Heart left ventricle (tissue), 13 donors: ENCODE data around the gene EML6.

Source experiments
- CTCF ChIP-seq, 12 donors: fragments of 200-600 bp; sonication (generic) in 4 of 12; IDR thresholded peaks; one replicate each; pipeline versions ENCODE4 v1.5.0 to v1.8.0; 2018 to 2022; ENCODE audit warnings: antibody characterized with exemption in 12 of 12, mild to moderate bottlenecking in 5 of 12
- POLR2A ChIP-seq, 2 donors: fragments of 450-650 bp; IDR thresholded peaks; one replicate each; pipeline ENCODE4 v1.6.1; 2017; ENCODE audit warnings: antibody characterized with exemption in 2 of 2, mild to moderate bottlenecking in 2 of 2, moderate library complexity in 2 of 2
- donor health status: ischemic (EF 13 %, LVEDD 7.1; RV severe dilation, severe dysfunction).
- donor health status: DM: no; HTN: yes; CAD: no.
- donor health status: DM: no; HTN: no; CAD: no.
- donor health status: ischemic (EF 25% LVEDD 6.9; RV normal size, moderate dysfunction).
- donor health status: ischemic (EF 25% LVEDD 5.7; RV mildly dilated, moderate dysfunction).
- donor health status: ischemic (EF 35%, LVEDD 5.7; RV mildly dilated, moderate dysfunction).
- donor health status: nonischemic (EF 11% LVEDD 7.7; RV severe dilation, severe dysfunction).
- donor health status: DM: yes; HTN: yes; CAD: no.
- donor health status: PGD.
- donor health status: ischemic (EF 29% LVEDD 5.4; RV normal size, mild dysfunction).
- donor health status: nonischemic (EF 23%, LVEDD 6.1; RV moderate dilation, normal function).

- no peak for TF ChIP-seq CTCF (IDR thresholded peaks at IDR 0.05)
- no peak for TF ChIP-seq POLR2A (IDR thresholded peaks at IDR 0.05)
Measured at GRCh38 chr2:54716375-54716774, 7.1 kb upstream of the EML6 start.
